HepG2 (cell line): ENCODE data around the gene REEP2. TPM values are rescaled to one million over a fixed set of nuclear protein-coding genes. Genes with fewer than 3 reads are reported as not detected.
A peak's percentile ranks its signal among the peaks of the same experiment; 100 is the strongest.

Source experiments
- AKAP8 ChIP-seq: sonication (generic); formaldehyde crosslinking; IDR thresholded peaks from 2 replicates; pipeline ENCODE4 v1.5.1; 2020; ENCODE audit warnings: mild to moderate bottlenecking, missing genetic modification reagents
- CHCHD3 ChIP-seq: sonication (generic); formaldehyde crosslinking; IDR thresholded peaks from 2 replicates; pipeline ENCODE4 v1.8.0; 2022; ENCODE audit warnings: mild to moderate bottlenecking, missing genetic modification reagents, moderate library complexity
- ESRRA ChIP-seq: sonication (generic); formaldehyde crosslinking; IDR thresholded peaks from 2 replicates; pipeline ENCODE4 v1.5.1; 2020; ENCODE audit warnings: mild to moderate bottlenecking, low read depth, missing genetic modification reagents
- GPN1 ChIP-seq: sonication (generic); formaldehyde crosslinking; IDR thresholded peaks from 2 replicates; pipeline ENCODE4 v1.5.1; 2020; ENCODE audit warnings: missing genetic modification reagents, borderline replicate concordance
- HNF1B ChIP-seq: sonication (generic); formaldehyde crosslinking; IDR thresholded peaks from 2 replicates; pipeline ENCODE4 v1.5.1; 2020; ENCODE audit warnings: mild to moderate bottlenecking, moderate library complexity, missing genetic modification reagents
- MYC ChIP-seq: sonication (generic); formaldehyde crosslinking; IDR thresholded peaks from 2 replicates; pipeline ENCODE4 v1.9.0; 2021; ENCODE audit warnings: missing genetic modification reagents, borderline replicate concordance
- PBX3 ChIP-seq: sonication (generic); formaldehyde crosslinking; IDR thresholded peaks from 2 replicates; pipeline ENCODE4 v1.8.1; 2023; ENCODE audit warnings: missing genetic modification reagents, inconsistent platforms, borderline replicate concordance
- RERE ChIP-seq: IDR thresholded peaks from 2 replicates; pipeline ENCODE4 v1.6.1; 2016; ENCODE audit warnings: low read depth, missing genetic modification reagents, missing compliant biosample characterization
- SIX4 ChIP-seq: sonication (generic); formaldehyde crosslinking; IDR thresholded peaks from 2 replicates; pipeline ENCODE4 v1.4.0; 2020; ENCODE audit warnings: missing genetic modification reagents
- TAF1 ChIP-seq: sonication (generic); formaldehyde crosslinking; IDR thresholded peaks from 2 replicates; pipeline ENCODE4 v1.4.0; 2020; ENCODE audit warnings: missing genetic modification reagents
- ZNF160 ChIP-seq: sonication (generic); formaldehyde crosslinking; IDR thresholded peaks from 2 replicates; pipeline ENCODE4 v1.8.0; 2022; ENCODE audit warnings: mild to moderate bottlenecking, inconsistent platforms, missing genetic modification reagents
- ZNF44 ChIP-seq: sonication (generic); formaldehyde crosslinking; IDR thresholded peaks from 2 replicates; pipeline ENCODE4 v1.5.1; 2020; ENCODE audit warnings: mild to moderate bottlenecking, missing genetic modification reagents
- ZNF609 ChIP-seq: sonication (generic); formaldehyde crosslinking; IDR thresholded peaks from 2 replicates; pipeline ENCODE4 v1.4.0; 2020; ENCODE audit warnings: mild to moderate bottlenecking, missing genetic modification reagents, borderline replicate concordance
- ZNF746 ChIP-seq: sonication (generic); formaldehyde crosslinking; IDR thresholded peaks from 2 replicates; pipeline ENCODE4 v1.8.0; 2022; ENCODE audit warnings: mild to moderate bottlenecking, missing genetic modification reagents
- ZNF781 ChIP-seq: sonication (generic); formaldehyde crosslinking; IDR thresholded peaks from 2 replicates; pipeline ENCODE4 v1.5.1; 2020; ENCODE audit warnings: borderline replicate concordance, mild to moderate bottlenecking, missing genetic modification reagents; ENCODE audit errors: not compliant biosample characterization
- ZSCAN31 ChIP-seq: sonication (generic); formaldehyde crosslinking; IDR thresholded peaks from 2 replicates; pipeline ENCODE4 v1.5.0; 2020; ENCODE audit warnings: low read depth, mild to moderate bottlenecking, missing genetic modification reagents
- polyA plus RNA-seq, 8 experiments: library from polyadenylated mRNA; depleted of rRNA in 3 of 8; stranded (reverse) in 7 of 8; unstranded in 1 of 8; fragments of >200 nt; fragmentation: Illumina TruSeq in 4 of 8; extraction: Trizol in 4 of 8; gene quantifications; 2 replicates each; pipeline versions ENCODE4 v1.2.1 to v1.2.3, GENCODE V29; 2011 to 2016; ENCODE audit warnings: low read depth in 4 of 8, missing spikeins in 1 of 8, mixed read lengths in 1 of 8; ENCODE audit not compliant: insufficient read depth in 1 of 8
- total RNA-seq, 5 experiments: library from RNA; depleted of rRNA; stranded (reverse); fragments of >200 nt; fragmentation: Illumina TruSeq; extraction: Trizol; gene quantifications; 2 replicates each; pipeline ENCODE4 v1.2.3, GENCODE V29; 2016; ENCODE audit warnings: low read depth in 1 of 5

Gene REEP2
- total and polyA plus RNA-seq, 2 of the 13 experiments (the other 11 are each of a cell fraction or from before 2014, with no cell fraction given): 5.3 to 7.8 TPM

- TF ChIP-seq GPN1 (CRISPR knock-in tag) (no peak), SIX4 (CRISPR knock-in tag) (no peak), PBX3 (CRISPR knock-in tag) (no peak), CHCHD3 (CRISPR knock-in tag) (no peak), HNF1B (CRISPR knock-in tag) (no peak), ZNF781 (CRISPR knock-in tag) (no peak), ZNF609 (no peak), ZNF44 (CRISPR knock-in tag) (no peak), ZSCAN31 (CRISPR knock-in tag) (no peak), AKAP8 (CRISPR knock-in tag) (no peak), RERE (CRISPR knock-in tag) (no peak), ZNF746 (no peak), TAF1 (CRISPR knock-in tag) (peak; percentile 35; the same call in 1 of the 2 replicates), MYC (0 out of 2 replicates have a peak, but pooled peaks have one; percentile 1), ESRRA (CRISPR knock-in tag) (no peak), ZNF160 (CRISPR knock-in tag) (no peak)
Measured at GRCh38 chr5:138439477-138440158, 761 bp downstream of the REEP2 start (continued).
